GM03348 (cell line): ENCODE data around the gene TAF4.

ENCODE experiments used
- DNase-seq: peaks from one replicate; pipeline ENCODE4 v3.0.0; 2012; ENCODE audit warnings: low spot score

TAF4 gene

GRCh38 chr20:61964675-61965605, 100.7 kb downstream of the TAF4 start:
- DNase-seq = no peak

GRCh38 chr20:61963885-61964674, 101.6 kb downstream of the TAF4 start:
- no peak for DNase-seq

- no peak for DNase-seq
Observed at GRCh38 chr20:61963149-61963548, 102.5 kb downstream of the TAF4 start.

GRCh38 chr20:61960836-61961235, 104.8 kb downstream of the TAF4 start:
- no peak for DNase-seq

GRCh38 chr20:61958773-61959700, 106.6 kb downstream of the TAF4 start:
- no peak for DNase-seq

- no peak for DNase-seq
Observed at GRCh38 chr20:61957961-61958715, 107.5 kb downstream of the TAF4 start.

GRCh38 chr20:61956396-61957342, 109.0 kb downstream of the TAF4 start:
- DNase-seq = no peak

- DNase-seq = no peak
Observed at GRCh38 chr20:61955668-61956395, 109.8 kb downstream of the TAF4 start.

- no peak for DNase-seq
Observed at GRCh38 chr20:61954276-61955021, 111.2 kb downstream of the TAF4 start.

- DNase-seq = no peak
Observed at GRCh38 chr20:61953037-61954021, 112.4 kb downstream of the TAF4 start.

GRCh38 chr20:61951695-61952533, 113.8 kb downstream of the TAF4 start:
- DNase-seq = no peak

- no peak for DNase-seq
Observed at GRCh38 chr20:61950641-61951071, 115.0 kb downstream of the TAF4 start.

GRCh38 chr20:61949714-61950640, 115.7 kb downstream of the TAF4 start:
- no peak for DNase-seq

GRCh38 chr20:61949363-61949713, 116.3 kb downstream of the TAF4 start:
- no peak for DNase-seq

- DNase-seq = no peak
Observed at GRCh38 chr20:61948586-61949362, 116.9 kb downstream of the TAF4 start.
